K562 (cell line): Measurements from ENCODE around the gene TMEM131. TPM values are rescaled to one million over a fixed set of nuclear protein-coding genes. Genes with fewer than 3 reads are reported as not detected.
A peak's percentile ranks its signal among the peaks of the same experiment; 100 is the strongest.

ENCODE experiments used
- ADNP ChIP-seq: fragments of 200-800 bp; sonication (Bioruptor generic); IDR thresholded peaks from 2 replicates; pipeline ENCODE4 v1.6.1; 2016; ENCODE audit warnings: missing genetic modification characterization, missing compliant biosample characterization
- ATF3 ChIP-seq, 2 experiments: fragments of 450-650 bp in 1 of 2; sonication (generic) in 1 of 2; formaldehyde crosslinking in 1 of 2; IDR thresholded peaks in 1 of 2; conservative IDR thresholded peaks in 1 of 2; 2 replicates each; pipeline versions ENCODE4 v1.6.1 to v1.8.1; 2016 to 2023; ENCODE audit warnings: mild to moderate bottlenecking in 2 of 2, moderate library complexity in 2 of 2, inconsistent platforms in 1 of 2, missing genetic modification reagents in 1 of 2
- BDP1 ChIP-seq: IDR thresholded peaks from 3 replicates; pipeline ENCODE4 v1.6.1; 2011; ENCODE audit not compliant: insufficient read length, insufficient read depth
- CTCF ChIP-seq, 3 experiments: IDR thresholded peaks in 2 of 3; conservative IDR thresholded peaks in 1 of 3; 2 replicates each; pipeline ENCODE4 v1.5.1; 2011 to 2012; ENCODE audit warnings: low read length in 3 of 3, mild to moderate bottlenecking in 3 of 3, control low read depth in 2 of 3, improper control_type of control experiment in 1 of 3, inconsistent platforms in 1 of 3, low read depth in 1 of 3, mixed read lengths in 1 of 3, moderate library complexity in 1 of 3; ENCODE audit not compliant: insufficient read depth in 2 of 3
- EP300 ChIP-seq: IDR thresholded peaks from 2 replicates; pipeline ENCODE4 v1.6.1; 2012; ENCODE audit warnings: low read length, improper control_type of control experiment
- ESRRA ChIP-seq: fragments of 450-650 bp; IDR thresholded peaks from 2 replicates; pipeline ENCODE4 v1.6.1; 2014; ENCODE audit warnings: low read depth, mild to moderate bottlenecking, moderate library complexity, borderline replicate concordance
- FOXM1 ChIP-seq, 2 experiments: fragments of 450-650 bp in 1 of 2; sonication (generic) in 1 of 2; formaldehyde crosslinking in 1 of 2; IDR thresholded peaks; 2 replicates each; pipeline versions ENCODE4 v1.6.1 to v1.9.0; 2017 to 2022; ENCODE audit warnings: low read depth in 2 of 2, mild to moderate bottlenecking in 2 of 2, missing genetic modification reagents in 1 of 2, moderate library complexity in 1 of 2
- MEIS2 ChIP-seq: fragments of 450-650 bp; IDR thresholded peaks from 2 replicates; pipeline ENCODE4 v1.6.1; 2014; ENCODE audit warnings: mild to moderate bottlenecking; ENCODE audit not compliant: partially characterized antibody
- NFIC ChIP-seq: fragments of 450-650 bp; IDR thresholded peaks from 2 replicates; pipeline ENCODE4 v1.6.1; 2017; ENCODE audit warnings: mild to moderate bottlenecking, inconsistent platforms
- SPI1 ChIP-seq: IDR thresholded peaks from 2 replicates; pipeline ENCODE4 v1.6.1; 2011; ENCODE audit warnings: low read depth, low read length, control low read depth, borderline replicate concordance
- TARDBP ChIP-seq: fragments of 450-650 bp; IDR thresholded peaks from 2 replicates; pipeline ENCODE4 v1.6.1; 2016
- THRA ChIP-seq: fragments of 450-650 bp; IDR thresholded peaks from 2 replicates; pipeline ENCODE4 v1.6.1; 2017; ENCODE audit warnings: mild to moderate bottlenecking, moderate library complexity
- TRIM24 ChIP-seq, 2 experiments: fragments of 450-650 bp; IDR thresholded peaks; 2 replicates each; pipeline ENCODE4 v1.6.1; 2016
- ZBTB17 ChIP-seq: fragments of 450-650 bp; formaldehyde crosslinking; IDR thresholded peaks from 2 replicates; pipeline ENCODE4 v1.4.0; 2020; ENCODE audit warnings: mild to moderate bottlenecking
- polyA plus RNA-seq, 8 experiments: library from polyadenylated mRNA; depleted of rRNA in 4 of 8; stranded (reverse) in 5 of 8; unstranded in 3 of 8; fragments of >200 nt; fragmentation: Nextera tagmentation in 2 of 8; fragmentation: Illumina TruSeq in 1 of 8; extraction: Ambion mirVana in 2 of 8; extraction: Trizol in 1 of 8; gene quantifications; 2 replicates each; pipeline versions ENCODE4 v1.2.1 to v1.2.3, GENCODE V29; 2011 to 2014; ENCODE audit warnings: inconsistent platforms in 1 of 8, missing spikeins in 1 of 8
- total RNA-seq, 7 experiments: library from RNA; depleted of rRNA in 6 of 7; stranded (reverse); fragments of >200 nt in 6 of 7; fragmentation: Illumina TruSeq in 2 of 7; extraction: Trizol in 2 of 7; gene quantifications; 2 replicates each; pipeline versions ENCODE4 v1.2.1 to v1.2.3, GENCODE V29; 2011 to 2021; ENCODE audit warnings: low replicate concordance in 1 of 7

Gene TMEM131
- total and polyA plus RNA-seq, 9 of the 15 experiments (the other 6 are each of a cell fraction or from before 2014, with no cell fraction given): 2.5 to 21.1 (median 12.4) TPM

GRCh38 chr2:97911206-97911921 lies 84.4 kb downstream of the TMEM131 start (continued):
- TF ChIP-seq THRA: no peak
- TF ChIP-seq EP300: peak; percentile 55; the same call in 1 of the 2 replicates
- TF ChIP-seq TARDBP: no peak
- peak; percentile 58; the same call in 1 of the 2 replicates for TF ChIP-seq ESRRA
- TF ChIP-seq TRIM24 (IDR thresholded peaks at IDR 0.05): peak; percentile 65 to 68; a peak in 3 of 4 replicates
- peak; percentile 22; the same call in 1 of the 2 replicates for TF ChIP-seq NFIC
- 0 out of 2 replicates have a peak, but pooled peaks have one; percentile 15 for TF ChIP-seq ADNP (tag)
- no peak for TF ChIP-seq BDP1
- TF ChIP-seq FOXM1 (IDR thresholded peaks at IDR 0.05; ENCODE audit: low read depth): peak; percentile 46; the same call in 1 of the 2 replicates
- TF ChIP-seq FOXM1 (CRISPR knock-in tag; IDR thresholded peaks at IDR 0.05; ENCODE audit: low read depth): no peak
- no peak for TF ChIP-seq ZBTB17 (CRISPR knock-in tag)
- TF ChIP-seq CTCF (IDR thresholded peaks at IDR 0.05 in 2 of 3, conservative IDR thresholded peaks at IDR 0.05 in 1 of 3; ENCODE audit: insufficient read depth in 2 of 3, low read depth in 1 of 3, low read length in 3 of 3): no peak
- TF ChIP-seq ATF3 (IDR thresholded peaks at IDR 0.05): peak; percentile 73
- no peak for TF ChIP-seq ATF3 (CRISPR knock-in tag; conservative IDR thresholded peaks at IDR 0.05)
- peak; percentile 59 for TF ChIP-seq SPI1
- TF ChIP-seq MEIS2: peak; percentile 95
